ENCODE results near the gene GCNT1. TPM values are rescaled to one million over a fixed set of nuclear protein-coding genes. Genes with fewer than 3 reads are reported as not detected.

Gene GCNT1
- total and polyA plus RNA-seq, 5 donors from 2014 or later: 4.5 to 12.7 (median 10.4) TPM

DNA sequence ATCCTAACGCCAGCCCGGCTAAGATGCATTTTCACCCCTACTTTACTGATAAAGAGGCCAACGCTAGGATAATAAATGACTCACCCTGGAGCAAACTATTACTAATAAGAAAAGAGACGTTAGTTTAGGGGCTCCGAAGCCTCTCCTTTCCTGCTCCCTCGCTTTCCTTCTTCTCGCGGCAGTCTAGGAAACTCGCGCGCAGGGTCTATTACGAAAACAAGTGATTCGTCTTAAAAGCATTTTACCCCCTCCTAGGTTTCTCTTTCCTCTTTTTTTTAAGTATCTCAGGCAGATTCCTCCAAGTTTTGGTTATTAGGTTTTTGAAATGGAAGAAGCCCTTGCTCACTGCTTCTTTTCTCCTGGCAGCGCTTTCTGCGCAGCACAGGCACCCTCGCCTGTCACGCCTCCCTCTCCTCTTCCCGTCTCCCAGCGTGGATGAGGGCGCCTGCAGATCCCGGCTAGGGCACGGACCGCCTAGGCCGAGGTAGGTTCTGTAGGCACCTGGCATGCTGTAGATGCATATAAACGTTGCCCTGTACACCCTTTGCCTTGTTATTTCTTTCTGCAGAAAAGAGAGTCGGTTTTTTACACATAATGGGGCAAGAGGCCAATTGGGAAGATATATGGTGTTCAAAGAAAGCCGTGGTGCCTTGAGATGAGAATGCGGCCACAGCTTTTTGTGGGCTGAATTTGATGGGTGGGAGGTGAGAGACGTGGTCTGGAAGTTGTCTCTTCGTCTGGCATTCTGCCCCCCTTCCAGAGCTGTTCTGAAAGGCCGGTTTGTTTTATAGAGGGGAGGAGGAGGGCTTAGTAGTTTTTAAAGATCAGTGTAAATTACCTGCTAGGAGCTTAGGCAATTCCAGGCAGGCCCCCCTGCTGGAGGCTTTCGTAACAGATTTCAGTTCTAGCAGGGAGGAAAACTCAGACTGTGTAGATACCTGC, 983 bp downstream of the GCNT1 start:
- Histone ChIP-seq H3K27ac (ENCODE audit: insufficient read depth, low read length, poor library complexity, severe bottlenecking) (peak overlapping the region; percentile 61), H3K4me3 (ENCODE audit: low read depth, low read length) (peak overlapping the region; percentile 93), H3K27me3 (ENCODE audit: control insufficient read depth, insufficient read depth, low read length) (no peaks in the 10 kb centered on the region), H3K4me1 (ENCODE audit: control insufficient read depth, insufficient read depth, low read length, poor library complexity, severe bottlenecking) (peaks cover 29% of the 10 kb centered on the region), H3K9me3 (ENCODE audit: control insufficient read depth in 2 of 2, low read length in 2 of 2) (no peaks in the 10 kb centered on the region), H3K36me3 (ENCODE audit: control insufficient read depth, insufficient read depth, low read length) (no peaks in the 10 kb centered on the region)
- ATAC-seq (ENCODE audit: low read depth in 2 of 2) (no peak), DNase-seq (peak in 2 of 3 donors; percentile 4 to 37)
- H3K4me3 Mint-ChIP-seq: peak overlapping the region; percentile 89 to 100 (median 94)
- no peaks in the 10 kb centered on the region for H3K9me3 Mint-ChIP-seq
- peak overlapping the region; percentile 60 to 91 (median 72) for H3K27ac Mint-ChIP-seq
- no peaks in the 10 kb centered on the region for H3K36me3 Mint-ChIP-seq
- H3K4me1 Mint-ChIP-seq: peaks cover 19 to 44% (median 30%) of the 10 kb centered on the region in 4 donors
- H3K27me3 Mint-ChIP-seq: no peaks in the 10 kb centered on the region

GRCh38 chr9:76462126-76462525, 3.1 kb downstream of the GCNT1 start:
- Mint-ChIP-seq H3K9me3 (no peaks in the 10 kb centered on the region), H3K4me3 (peak overlapping the region in 2 of 4 donors; percentile 49 to 86), H3K36me3 (peaks cover 8% of the 10 kb centered on the region), H3K27ac (no peak overlapping the region), H3K27me3 (no peaks in the 10 kb centered on the region), H3K4me1 (peaks cover 9 to 45% (median 31%) of the 10 kb centered on the region in 4 donors)
- Histone ChIP-seq H3K27ac (ENCODE audit: insufficient read depth, low read length, poor library complexity, severe bottlenecking) (no peak overlapping the region), H3K9me3 (ENCODE audit: control insufficient read depth in 2 of 2, low read length in 2 of 2) (no peaks in the 10 kb centered on the region), H3K36me3 (ENCODE audit: control insufficient read depth, insufficient read depth, low read length) (no peaks in the 10 kb centered on the region), H3K4me1 (ENCODE audit: control insufficient read depth, insufficient read depth, low read length, poor library complexity, severe bottlenecking) (peaks cover 20% of the 10 kb centered on the region), H3K27me3 (ENCODE audit: control insufficient read depth, insufficient read depth, low read length) (no peaks in the 10 kb centered on the region), H3K4me3 (ENCODE audit: low read depth, low read length) (no peak overlapping the region)
- ATAC-seq (ENCODE audit: low read depth in 2 of 2) (no peak), DNase-seq (no peak)

GRCh38 chr9:76463211-76463610, 4.2 kb downstream of the GCNT1 start:
- Histone ChIP-seq H3K9me3 (ENCODE audit: control insufficient read depth in 2 of 2, low read length in 2 of 2) (no peaks in the 10 kb centered on the region), H3K4me1 (ENCODE audit: control insufficient read depth, insufficient read depth, low read length, poor library complexity, severe bottlenecking) (peaks cover 20% of the 10 kb centered on the region), H3K27me3 (ENCODE audit: control insufficient read depth, insufficient read depth, low read length) (no peaks in the 10 kb centered on the region), H3K36me3 (ENCODE audit: control insufficient read depth, insufficient read depth, low read length) (no peaks in the 10 kb centered on the region), H3K4me3 (ENCODE audit: low read depth, low read length) (no peak overlapping the region), H3K27ac (ENCODE audit: insufficient read depth, low read length, poor library complexity, severe bottlenecking) (no peak overlapping the region)
- DNase-seq (no peak), ATAC-seq (ENCODE audit: low read depth in 2 of 2) (no peak)
- peaks cover 0 to 2% (median 0%) of the 10 kb centered on the region in 7 donors for H3K9me3 Mint-ChIP-seq
- H3K4me1 Mint-ChIP-seq: peaks cover 9 to 46% (median 31%) of the 10 kb centered on the region in 4 donors
- H3K27me3 Mint-ChIP-seq: no peaks in the 10 kb centered on the region
- H3K36me3 Mint-ChIP-seq: peaks cover 11% of the 10 kb centered on the region
- H3K27ac Mint-ChIP-seq: peak overlapping the region in 1 of 3 donors; percentile 53
- H3K4me3 Mint-ChIP-seq: peak overlapping the region in 1 of 4 donors; percentile 37

GRCh38 chr9:76464706-76465105, 5.7 kb downstream of the GCNT1 start:
- ATAC-seq (ENCODE audit: low read depth in 2 of 2) (no peak), DNase-seq (no peak)
- Mint-ChIP-seq H3K9me3 (peaks cover 0 to 3% (median 0%) of the 10 kb centered on the region in 7 donors), H3K4me1 (peaks cover 7 to 37% (median 25%) of the 10 kb centered on the region in 4 donors), H3K27me3 (no peaks in the 10 kb centered on the region), H3K27ac (peak overlapping the region in 1 of 3 donors; percentile 69), H3K4me3 (no peak overlapping the region), H3K36me3 (peaks cover 11% of the 10 kb centered on the region)
- no peaks in the 10 kb centered on the region for H3K27me3 ChIP-seq (ENCODE audit: control insufficient read depth, insufficient read depth, low read length)
- H3K36me3 ChIP-seq (ENCODE audit: control insufficient read depth, insufficient read depth, low read length): no peaks in the 10 kb centered on the region
- H3K4me3 ChIP-seq (ENCODE audit: low read depth, low read length): no peak overlapping the region
- no peak overlapping the region for H3K27ac ChIP-seq (ENCODE audit: insufficient read depth, low read length, poor library complexity, severe bottlenecking)
- H3K4me1 ChIP-seq (ENCODE audit: control insufficient read depth, insufficient read depth, low read length, poor library complexity, severe bottlenecking): peaks cover 13% of the 10 kb centered on the region
- H3K9me3 ChIP-seq (ENCODE audit: control insufficient read depth in 2 of 2, low read length in 2 of 2): no peaks in the 10 kb centered on the region

DNA sequence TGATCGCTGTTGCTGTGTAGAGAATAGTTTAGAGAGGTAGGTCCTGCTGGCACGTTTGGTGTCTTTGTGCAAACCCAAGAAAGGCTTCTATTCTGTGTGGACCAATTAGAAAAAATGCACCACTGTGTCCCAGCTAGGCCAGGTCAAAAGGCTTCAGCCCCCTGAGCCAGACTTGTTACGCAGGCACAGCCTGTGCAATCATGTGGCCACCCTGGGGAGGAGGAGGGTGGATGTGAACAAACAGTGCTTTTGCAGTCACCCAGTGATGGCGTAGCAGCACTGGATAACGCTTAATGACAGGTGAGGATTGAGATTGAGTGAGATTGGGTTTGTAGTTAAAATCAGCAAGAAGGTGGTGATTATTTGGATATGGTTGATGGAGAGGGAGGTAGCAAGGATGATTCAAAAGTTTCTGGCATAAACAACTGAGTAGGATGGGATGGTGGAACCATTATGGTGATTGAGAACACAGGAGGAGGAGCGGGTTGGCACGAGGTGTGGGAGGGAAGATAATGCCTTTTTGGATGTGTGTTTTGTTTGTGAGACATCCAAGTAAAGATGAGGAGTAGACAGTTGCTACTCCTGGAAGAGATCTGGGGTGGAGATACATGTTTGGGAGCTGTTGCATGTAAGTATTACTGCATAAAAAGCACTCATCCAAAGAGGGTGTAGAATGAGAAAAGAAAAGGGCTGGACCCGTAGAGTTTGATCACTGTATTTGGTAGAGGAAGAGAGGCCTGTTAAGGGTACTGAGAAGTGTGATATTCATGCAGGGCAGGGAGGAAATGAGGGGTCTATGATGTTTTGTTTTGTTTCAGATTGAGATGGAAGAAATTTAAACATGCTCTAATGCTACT, 6.7 kb downstream of the GCNT1 start:
- no peaks in the 10 kb centered on the region for H3K9me3 ChIP-seq (ENCODE audit: control insufficient read depth in 2 of 2, low read length in 2 of 2)
- Mint-ChIP-seq H3K36me3 (peaks cover 11% of the 10 kb centered on the region), H3K27me3 (no peaks in the 10 kb centered on the region), H3K27ac (peak overlapping the region in 1 of 3 donors; percentile 3), H3K9me3 (peaks cover 0 to 3% (median 0%) of the 10 kb centered on the region in 7 donors), H3K4me1 (peaks cover 0 to 28% (median 18%) of the 10 kb centered on the region in 4 donors), H3K4me3 (no peak overlapping the region)
- H3K4me3 ChIP-seq (ENCODE audit: low read depth, low read length): no peak overlapping the region
- H3K27me3 ChIP-seq (ENCODE audit: control insufficient read depth, insufficient read depth, low read length): no peaks in the 10 kb centered on the region
- DNase-seq: no peak
- peaks cover 3% of the 10 kb centered on the region for H3K4me1 ChIP-seq (ENCODE audit: control insufficient read depth, insufficient read depth, low read length, poor library complexity, severe bottlenecking)
- no peak for ATAC-seq (ENCODE audit: low read depth in 2 of 2)
- H3K27ac ChIP-seq (ENCODE audit: insufficient read depth, low read length, poor library complexity, severe bottlenecking): no peak overlapping the region
- no peaks in the 10 kb centered on the region for H3K36me3 ChIP-seq (ENCODE audit: control insufficient read depth, insufficient read depth, low read length)

GRCh38 chr9:76466299-76466605, 7.3 kb downstream of the GCNT1 start:
- H3K27ac ChIP-seq (ENCODE audit: insufficient read depth, low read length, poor library complexity, severe bottlenecking): no peak overlapping the region
- H3K9me3 ChIP-seq (ENCODE audit: control insufficient read depth in 2 of 2, low read length in 2 of 2): no peaks in the 10 kb centered on the region
- no peaks in the 10 kb centered on the region for H3K36me3 ChIP-seq (ENCODE audit: control insufficient read depth, insufficient read depth, low read length)
- Mint-ChIP-seq H3K27me3 (no peaks in the 10 kb centered on the region), H3K27ac (no peak overlapping the region), H3K4me3 (no peak overlapping the region), H3K9me3 (peaks cover 0 to 3% (median 0%) of the 10 kb centered on the region in 7 donors), H3K36me3 (peaks cover 11% of the 10 kb centered on the region), H3K4me1 (peaks cover 0 to 24% (median 17%) of the 10 kb centered on the region in 4 donors)
- no peaks in the 10 kb centered on the region for H3K27me3 ChIP-seq (ENCODE audit: control insufficient read depth, insufficient read depth, low read length)
- H3K4me1 ChIP-seq (ENCODE audit: control insufficient read depth, insufficient read depth, low read length, poor library complexity, severe bottlenecking): no peaks in the 10 kb centered on the region
- ATAC-seq (ENCODE audit: low read depth in 2 of 2) (no peak), DNase-seq (no peak)
- H3K4me3 ChIP-seq (ENCODE audit: low read depth, low read length): no peak overlapping the region

DNA sequence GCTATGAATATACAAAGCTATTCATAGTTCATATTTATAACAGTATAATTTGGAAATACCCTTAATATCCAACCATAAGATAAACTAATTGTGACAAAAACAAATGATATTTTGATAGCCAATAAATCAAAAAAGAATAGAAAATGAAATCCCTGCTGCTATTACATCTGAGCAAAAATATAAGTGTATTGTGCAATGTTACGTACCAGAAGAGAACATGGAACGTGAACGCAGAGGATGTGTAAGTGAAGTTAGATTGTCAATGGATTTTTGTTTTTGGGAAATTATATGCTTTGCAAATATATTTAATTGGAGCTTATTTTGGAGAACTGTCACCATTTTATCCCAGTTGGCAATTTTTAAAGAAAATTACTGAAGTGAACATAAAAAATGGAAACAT, 15.4 kb downstream of the GCNT1 start:
- Mint-ChIP-seq H3K4me1 (peaks cover 0 to 17% (median 5%) of the 10 kb centered on the region in 4 donors), H3K36me3 (peaks cover 10% of the 10 kb centered on the region), H3K9me3 (peaks cover 0 to 6% (median 2%) of the 10 kb centered on the region in 7 donors), H3K27ac (no peak overlapping the region), H3K27me3 (no peaks in the 10 kb centered on the region), H3K4me3 (no peak overlapping the region)
- Histone ChIP-seq H3K4me1 (ENCODE audit: control insufficient read depth, insufficient read depth, low read length, poor library complexity, severe bottlenecking) (no peaks in the 10 kb centered on the region), H3K27me3 (ENCODE audit: control insufficient read depth, insufficient read depth, low read length) (no peaks in the 10 kb centered on the region), H3K4me3 (ENCODE audit: low read depth, low read length) (no peak overlapping the region), H3K9me3 (ENCODE audit: control insufficient read depth in 2 of 2, low read length in 2 of 2) (no peaks in the 10 kb centered on the region), H3K36me3 (ENCODE audit: control insufficient read depth, insufficient read depth, low read length) (no peaks in the 10 kb centered on the region), H3K27ac (ENCODE audit: insufficient read depth, low read length, poor library complexity, severe bottlenecking) (no peak overlapping the region)
- DNase-seq: no peak
- no peak for ATAC-seq (ENCODE audit: low read depth in 2 of 2)
